Liver (tissue), 9 donors: ENCODE measurements around the gene CCDC9B. TPM values are rescaled to one million over a fixed set of nuclear protein-coding genes. Genes with fewer than 3 reads are reported as not detected.

ENCODE experiments used
- DNase-seq: peaks from one replicate; pipeline ENCODE4 v3.0.0-alpha.2; 2017; ENCODE audit warnings: low spot score
- H3K27ac ChIP-seq, 2 donors: one replicate each; pipeline ENCODE4 v1.7.0; 2013; ENCODE audit warnings: inconsistent platforms in 2 of 2, low read length in 2 of 2, control low read depth in 1 of 2, low read depth in 1 of 2, mild to moderate bottlenecking in 1 of 2
- H3K27me3 ChIP-seq, 4 donors: one replicate each; pipeline versions ENCODE4 v1.6.1 to v1.7.0; 2013; ENCODE audit warnings: low read length in 3 of 4, inconsistent platforms in 1 of 4, mild to moderate bottlenecking in 1 of 4, moderate library complexity in 1 of 4; ENCODE audit not compliant: control insufficient read depth in 4 of 4, insufficient read depth in 4 of 4
- H3K36me3 ChIP-seq, 4 donors: one replicate each; pipeline versions ENCODE4 v1.6.1 to v1.7.0; 2013; ENCODE audit warnings: low read length in 3 of 4, mild to moderate bottlenecking in 3 of 4, low read depth in 1 of 4, moderate library complexity in 1 of 4; ENCODE audit not compliant: control insufficient read depth in 4 of 4, insufficient read depth in 3 of 4
- H3K4me1 ChIP-seq, 4 donors: one replicate each; pipeline versions ENCODE4 v1.6.1 to v1.7.0; 2013; ENCODE audit warnings: low read length in 3 of 4, mild to moderate bottlenecking in 3 of 4, moderate library complexity in 1 of 4; ENCODE audit not compliant: control insufficient read depth in 4 of 4, insufficient read depth in 4 of 4
- H3K4me3 ChIP-seq, 3 donors: one replicate each; pipeline versions ENCODE4 v1.6.1 to v1.7.0; 2013; ENCODE audit warnings: low read length in 3 of 3, control low read depth in 1 of 3, low read depth in 1 of 3, mild to moderate bottlenecking in 1 of 3
- H3K9ac ChIP-seq, 2 donors: one replicate each; pipeline ENCODE4 v1.7.0; 2013; ENCODE audit warnings: low read length in 2 of 2, mild to moderate bottlenecking in 2 of 2, moderate library complexity in 2 of 2, control low read depth in 1 of 2, low read depth in 1 of 2
- H3K9me3 ChIP-seq, 4 donors: one replicate each; pipeline versions ENCODE4 v1.6.1 to v1.7.0; 2013; ENCODE audit warnings: low read length in 3 of 4; ENCODE audit not compliant: control insufficient read depth in 4 of 4
- EGR1 ChIP-seq, 2 donors: IDR thresholded peaks; 2 replicates each; pipeline ENCODE4 v1.6.1; 2016 to 2018; ENCODE audit warnings: antibody characterized with exemption in 2 of 2, low read depth in 2 of 2
- FOXA1 ChIP-seq: IDR thresholded peaks from 2 replicates; pipeline ENCODE4 v1.6.1; 2016; ENCODE audit warnings: antibody characterized with exemption
- FOXA2 ChIP-seq: IDR thresholded peaks from 2 replicates; pipeline ENCODE4 v1.6.1; 2016; ENCODE audit warnings: antibody characterized with exemption
- GABPA ChIP-seq, 2 donors: IDR thresholded peaks in 1 of 2; conservative IDR thresholded peaks in 1 of 2; 2 replicates each; pipeline ENCODE4 v1.6.1; 2016; ENCODE audit warnings: antibody characterized with exemption in 2 of 2, mild to moderate bottlenecking in 1 of 2, moderate library complexity in 1 of 2
- HNF4A ChIP-seq, 2 donors: conservative IDR thresholded peaks; 2 replicates each; pipeline ENCODE4 v1.6.1; 2016; ENCODE audit warnings: antibody characterized with exemption in 2 of 2, mild to moderate bottlenecking in 2 of 2
- MAX ChIP-seq: IDR thresholded peaks from 2 replicates; pipeline ENCODE4 v1.6.1; 2016; ENCODE audit warnings: antibody characterized with exemption
- NR2F2 ChIP-seq: IDR thresholded peaks from 2 replicates; pipeline ENCODE4 v1.6.1; 2016; ENCODE audit warnings: antibody characterized with exemption
- RAD21 ChIP-seq, 2 donors: IDR thresholded peaks; 2 replicates each; pipeline ENCODE4 v1.6.1; 2016; ENCODE audit warnings: antibody characterized with exemption in 2 of 2, mild to moderate bottlenecking in 2 of 2
- REST ChIP-seq: IDR thresholded peaks from 2 replicates; pipeline ENCODE4 v1.6.1; 2016; ENCODE audit warnings: antibody characterized with exemption, mild to moderate bottlenecking
- SP1 ChIP-seq: IDR thresholded peaks from 2 replicates; pipeline ENCODE4 v1.6.1; 2018; ENCODE audit warnings: antibody characterized with exemption, mild to moderate bottlenecking
- TAF1 ChIP-seq: conservative IDR thresholded peaks from 2 replicates; pipeline ENCODE4 v1.6.1; 2016; ENCODE audit warnings: antibody characterized with exemption, mild to moderate bottlenecking
- WGBS: extraction: QIAGEN DNeasy Blood & Tissue Kit; methylation state at CpG from one replicate; pipeline ENCODE4 v1.1.7; 2013; 5-methylcytosine and 5-hydroxymethylcytosine counted together
- polyA plus RNA-seq, 2 donors: library from polyadenylated mRNA; stranded (reverse) in 1 of 2; unstranded in 1 of 2; fragments of 200-250 nt in 1 of 2; fragments of >200 nt in 1 of 2; fragmentation: Nextera tagmentation in 1 of 2; extraction: Ambion mirVana in 1 of 2; gene quantifications; one replicate each; pipeline versions ENCODE4 v1.2.1 to v1.2.3, GENCODE V29; 2013 to 2015
- total RNA-seq, 2 donors: library from RNA; depleted of rRNA; stranded (reverse); fragments of >200 nt; gene quantifications; one replicate each; pipeline ENCODE4 v1.2.3, GENCODE V29; 2014
- TF ChIP-seq, protein P1 (sequence below): IDR thresholded peaks from 2 replicates; pipeline ENCODE4 v1.6.1; 2016; ENCODE audit warnings: antibody characterized with exemption
- TF ChIP-seq, protein P2 (sequence below): IDR thresholded peaks from 2 replicates; pipeline ENCODE4 v1.6.1; 2016; ENCODE audit warnings: antibody characterized with exemption
- donor health status: healthy.
- donor health status: healthy.
- donor health status: healthy.
- donor health status: healthy.
- donor health status: healthy.

The CCDC9B gene
- total and polyA plus RNA-seq, 4 donors: 0.43 to 4.4 (median 0.73) TPM

GRCh38 chr15:40334541-40334940 is 6.2 kb downstream of the CCDC9B start:
- DNase-seq: no peak

GRCh38 chr15:40333922-40334492 is 6.7 kb downstream of the CCDC9B start:
- DNase-seq: no peak
- Histone ChIP-seq H3K36me3 (no peaks in the 10 kb centered on the region), H3K4me1 (peaks cover 0 to 19% (median 7%) of the 10 kb centered on the region in 4 donors), H3K9ac (no peak overlapping the region), H3K4me3 (no peak overlapping the region), H3K27me3 (no peaks in the 10 kb centered on the region), H3K9me3 (no peaks in the 10 kb centered on the region), H3K27ac (peak overlapping the region; percentile 70 to 80)
- WGBS: 68% methylated on average over 12 of the region's 12 CpGs
- TF ChIP-seq, protein P1, sequence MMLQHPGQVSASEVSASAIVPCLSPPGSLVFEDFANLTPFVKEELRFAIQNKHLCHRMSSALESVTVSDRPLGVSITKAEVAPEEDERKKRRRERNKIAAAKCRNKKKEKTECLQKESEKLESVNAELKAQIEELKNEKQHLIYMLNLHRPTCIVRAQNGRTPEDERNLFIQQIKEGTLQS: no peak
- TF ChIP-seq NR2F2 (peak; percentile 86), EGR1 (IDR thresholded peaks at IDR 0.05; ENCODE audit: low read depth in 2 of 2) (no peak), RAD21 (IDR thresholded peaks at IDR 0.05) (peak in 1 of 2 donors; percentile 2), FOXA1 (no peak), REST (peak; percentile 11), SP1 (peak; percentile 47), TAF1 (no peak), MAX (no peak), GABPA (IDR thresholded peaks at IDR 0.05 in 1 of 2, conservative IDR thresholded peaks at IDR 0.05 in 1 of 2) (peak in 1 of 2 donors; percentile 28)
- TF ChIP-seq, protein P2, sequence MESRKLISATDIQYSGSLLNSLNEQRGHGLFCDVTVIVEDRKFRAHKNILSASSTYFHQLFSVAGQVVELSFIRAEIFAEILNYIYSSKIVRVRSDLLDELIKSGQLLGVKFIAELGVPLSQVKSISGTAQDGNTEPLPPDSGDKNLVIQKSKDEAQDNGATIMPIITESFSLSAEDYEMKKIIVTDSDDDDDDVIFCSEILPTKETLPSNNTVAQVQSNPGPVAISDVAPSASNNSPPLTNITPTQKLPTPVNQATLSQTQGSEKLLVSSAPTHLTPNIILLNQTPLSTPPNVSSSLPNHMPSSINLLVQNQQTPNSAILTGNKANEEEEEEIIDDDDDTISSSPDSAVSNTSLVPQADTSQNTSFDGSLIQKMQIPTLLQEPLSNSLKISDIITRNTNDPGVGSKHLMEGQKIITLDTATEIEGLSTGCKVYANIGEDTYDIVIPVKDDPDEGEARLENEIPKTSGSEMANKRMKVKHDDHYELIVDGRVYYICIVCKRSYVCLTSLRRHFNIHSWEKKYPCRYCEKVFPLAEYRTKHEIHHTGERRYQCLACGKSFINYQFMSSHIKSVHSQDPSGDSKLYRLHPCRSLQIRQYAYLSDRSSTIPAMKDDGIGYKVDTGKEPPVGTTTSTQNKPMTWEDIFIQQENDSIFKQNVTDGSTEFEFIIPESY: no peak

More at GRCh38 chr15:40334541-40334940, 6.2 kb downstream of the CCDC9B start:
- Histone ChIP-seq H3K36me3 (no peaks in the 10 kb centered on the region), H3K27ac (peak overlapping the region; percentile 67 to 80), H3K9ac (no peak overlapping the region), H3K4me1 (peaks cover 0 to 24% (median 8%) of the 10 kb centered on the region in 4 donors), H3K27me3 (no peaks in the 10 kb centered on the region), H3K4me3 (no peak overlapping the region), H3K9me3 (no peaks in the 10 kb centered on the region)
- WGBS: 83% methylated on average over 3 of the region's 3 CpGs
- TF ChIP-seq HNF4A (conservative IDR thresholded peaks at IDR 0.05) (no peak), FOXA2 (no peak)
